A549 (cell line): ENCODE data around the gene CYP3A4. TPM values are rescaled to one million over a fixed set of nuclear protein-coding genes. Genes with fewer than 3 reads are reported as not detected.
A peak's percentile ranks its signal among the peaks of the same experiment; 100 is the strongest.

Experiments used
- ATAC-seq, 2 experiments: fragments of 200-7000 bp in 1 of 2; fragments of >200 bp in 1 of 2; cut with Nextera tagmentation in 1 of 2; cut with Tn5 transposase in 1 of 2; 3 replicates each; pipeline versions ENCODE4 v1.8.0 to v1.9.1; 2018 to 2020; ENCODE audit warnings: mild to moderate bottlenecking in 1 of 2, moderate library complexity in 1 of 2
- CTCF ChIA-PET: fragments of 300-600 bp; sonication (Branson Sonifier 250); formaldehyde crosslinking; extraction: SDS; loops from one replicate; lab custom pipeline; 2021; ENCODE audit warnings: antibody characterized with exemption, inconsistent platforms; lab: Yijun Ruan, JAX
- POLR2A ChIA-PET: fragments of 350-600 bp; formaldehyde crosslinking; extraction: SDS; loops from one replicate; lab custom pipeline; 2021; ENCODE audit warnings: antibody characterized with exemption, inconsistent platforms; lab: Yijun Ruan, JAX
- DNase-seq, 2 experiments: peaks; one replicate each; pipeline versions ENCODE4 v3.0.0 to v3.0.0-alpha.2; 2011 to 2016; ENCODE audit warnings: low read depth in 1 of 2, low spot score in 1 of 2
- FAIRE-seq: peaks from 2 replicates; lab custom pipeline; 2011; peaks lifted over from hg19 to GRCh38; lab: Jason Lieb, UNC
- H3K27ac ChIP-seq, 2 experiments: fragments of >200 bp; sonication (Bioruptor Twin); formaldehyde crosslinking; 3 replicates each; pipeline ENCODE4 v1.5.1; 2016 to 2017
- H3K4me1 ChIP-seq: fragments of >200 bp; sonication (Bioruptor Twin); formaldehyde crosslinking; 3 replicates; pipeline ENCODE4 v1.6.1; 2016
- H3K4me2 ChIP-seq: fragments of >200 bp; sonication (Bioruptor Twin); formaldehyde crosslinking; 3 replicates; pipeline ENCODE4 v1.6.1; 2016
- H3K4me3 ChIP-seq: fragments of >200 bp; sonication (Bioruptor Twin); formaldehyde crosslinking; 3 replicates; pipeline ENCODE4 v1.5.1; 2016
- H3K9me3 ChIP-seq: fragments of >200 bp; sonication (Bioruptor Twin); formaldehyde crosslinking; 3 replicates; pipeline ENCODE4 v1.6.1; 2016
- ATOH8 ChIP-seq: fragments of 250-450 bp; sonication (Bioruptor Pico); IDR thresholded peaks from 2 replicates; pipeline ENCODE4 v1.5.0; 2020; ENCODE audit warnings: low read depth, mild to moderate bottlenecking, moderate library complexity
- BHLHE40 ChIP-seq: IDR thresholded peaks from 2 replicates; pipeline ENCODE4 v1.6.1; 2012; ENCODE audit warnings: low read depth, low read length, inconsistent platforms
- CBX2 ChIP-seq: fragments of 200-600 bp; sonication (generic); IDR thresholded peaks from 2 replicates; pipeline ENCODE4 v1.6.1; 2016; ENCODE audit warnings: low read depth, mild to moderate bottlenecking, borderline replicate concordance
- EHF ChIP-seq: fragments of 250-450 bp; sonication (Bioruptor Pico); IDR thresholded peaks from 2 replicates; pipeline ENCODE4 v1.5.0; 2020; ENCODE audit warnings: mild to moderate bottlenecking
- FOXS1 ChIP-seq: fragments of 250-450 bp; sonication (Bioruptor Pico); IDR thresholded peaks from 2 replicates; pipeline ENCODE4 v1.5.0; 2020; ENCODE audit warnings: mild to moderate bottlenecking, moderate library complexity
- HES2 ChIP-seq: fragments of >200 bp; sonication (Bioruptor Twin); formaldehyde crosslinking; IDR thresholded peaks from 2 replicates; pipeline ENCODE4 v1.6.1; 2016
- HMGXB4 ChIP-seq: fragments of 250-450 bp; sonication (Bioruptor Pico); IDR thresholded peaks from 2 replicates; pipeline ENCODE4 v1.5.0; 2021; ENCODE audit warnings: mild to moderate bottlenecking, moderate library complexity, borderline replicate concordance
- HOXB13 ChIP-seq: fragments of 250-450 bp; sonication (Bioruptor Pico); IDR thresholded peaks from 2 replicates; pipeline ENCODE4 v1.5.0; 2020; ENCODE audit warnings: low read depth, mild to moderate bottlenecking, moderate library complexity
- HOXB5 ChIP-seq: fragments of 250-450 bp; sonication (Bioruptor Pico); IDR thresholded peaks from 2 replicates; pipeline ENCODE4 v1.5.0; 2020; ENCODE audit warnings: mild to moderate bottlenecking, moderate library complexity
- JUN ChIP-seq, 2 experiments: fragments of >200 bp; sonication (Bioruptor Twin); formaldehyde crosslinking; IDR thresholded peaks; 2 replicates in 1 of 2; 3 replicates in 1 of 2; pipeline ENCODE4 v1.6.1; 2016 to 2017
- JUNB ChIP-seq: fragments of >200 bp; sonication (Bioruptor Twin); formaldehyde crosslinking; IDR thresholded peaks from 2 replicates; pipeline ENCODE4 v1.6.1; 2016
- KDM5A ChIP-seq: fragments of 200-600 bp; sonication (generic); IDR thresholded peaks from 2 replicates; pipeline ENCODE4 v1.6.1; 2016; ENCODE audit warnings: antibody characterized with exemption, mild to moderate bottlenecking
- MAFK ChIP-seq: fragments of 450-650 bp; IDR thresholded peaks from 2 replicates; pipeline ENCODE4 v1.6.1; 2014; ENCODE audit not compliant: partially characterized antibody
- MAX ChIP-seq: IDR thresholded peaks from 2 replicates; pipeline ENCODE4 v1.6.1; 2012
- MAZ ChIP-seq: fragments of 150-350 bp; IDR thresholded peaks from 2 replicates; pipeline ENCODE4 v1.6.1; 2014; ENCODE audit warnings: antibody characterized with exemption, low read depth, low read length, borderline replicate concordance
- MYC ChIP-seq: IDR thresholded peaks from 2 replicates; pipeline ENCODE4 v1.6.1; 2012; ENCODE audit warnings: mild to moderate bottlenecking, inconsistent platforms, low read length, improper control_type of control experiment, borderline replicate concordance
- NFE2L2 ChIP-seq: fragments of 150-350 bp; conservative IDR thresholded peaks from 2 replicates; pipeline ENCODE4 v1.6.1; 2014; ENCODE audit warnings: low read length
- NPAS2 ChIP-seq: fragments of 250-450 bp; sonication (Bioruptor Pico); IDR thresholded peaks from 2 replicates; pipeline ENCODE4 v1.8.0; 2022; ENCODE audit warnings: mild to moderate bottlenecking, moderate library complexity, borderline replicate concordance
- NR3C1 ChIP-seq: fragments of >200 bp; sonication (Bioruptor Twin); formaldehyde crosslinking; IDR thresholded peaks from 3 replicates; pipeline ENCODE4 v1.6.1; 2017
- PBX3 ChIP-seq: IDR thresholded peaks from 2 replicates; pipeline ENCODE4 v1.6.1; 2012
- PHF8 ChIP-seq: fragments of 200-600 bp; sonication (generic); IDR thresholded peaks from 2 replicates; pipeline ENCODE4 v1.6.1; 2016; ENCODE audit warnings: low read depth, mild to moderate bottlenecking, antibody characterized with exemption, moderate library complexity, borderline replicate concordance
- RARB ChIP-seq: fragments of 250-450 bp; sonication (Bioruptor Pico); IDR thresholded peaks from 2 replicates; pipeline ENCODE4 v1.8.0; 2021; ENCODE audit warnings: mild to moderate bottlenecking, moderate library complexity
- SMC3 ChIP-seq: fragments of >200 bp; sonication (Bioruptor Twin); formaldehyde crosslinking; IDR thresholded peaks from 3 replicates; pipeline ENCODE4 v1.6.1; 2018; ENCODE audit warnings: inconsistent platforms
- SREBF2 ChIP-seq: fragments of 450-650 bp; IDR thresholded peaks from 2 replicates; pipeline ENCODE4 v1.6.1; 2014; ENCODE audit warnings: mild to moderate bottlenecking, moderate library complexity
- TP53 ChIP-seq: fragments of 250-450 bp; sonication (Bioruptor Pico); IDR thresholded peaks from 2 replicates; pipeline ENCODE4 v1.5.0; 2021; ENCODE audit warnings: mild to moderate bottlenecking, moderate library complexity
- USF2 ChIP-seq: fragments of 450-650 bp; IDR thresholded peaks from 2 replicates; pipeline ENCODE4 v1.6.1; 2014; ENCODE audit warnings: antibody characterized with exemption
- ZNF302 ChIP-seq: fragments of 250-450 bp; sonication (Bioruptor Pico); IDR thresholded peaks from 2 replicates; pipeline ENCODE4 v1.9.0; 2021; ENCODE audit warnings: inconsistent platforms, mild to moderate bottlenecking, moderate library complexity
- ZSCAN20 ChIP-seq: fragments of 250-450 bp; sonication (Bioruptor Pico); IDR thresholded peaks from 2 replicates; pipeline ENCODE4 v1.8.0; 2022; ENCODE audit warnings: mild to moderate bottlenecking, moderate library complexity
- WGBS: methylation state at CpG from one replicate; pipeline ENCODE4 v1.1.6; 2017; ENCODE audit errors: missing lambda C conversion rate; 5-methylcytosine and 5-hydroxymethylcytosine counted together
- polyA plus RNA-seq, 4 experiments: library from polyadenylated mRNA; depleted of rRNA in 3 of 4; stranded (reverse); fragments of >200 nt; fragmentation: RNase III in 1 of 4; extraction: RNeasy Plus Mini Kit Qiagen cat#74134 plus additional on column Dnase treatment in 1 of 4; gene quantifications; 2 replicates in 3 of 4; 3 replicates in 1 of 4; pipeline ENCODE4 v1.2.3, GENCODE V29; 2011 to 2017

The CYP3A4 gene
- polyA plus RNA-seq, 2 of the 4 experiments (the other 2 are of a cell fraction): 0.03 TPM; not detected in 1

GRCh38 chr7:99831595-99831994 is 47.6 kb upstream of the CYP3A4 start:
- POLR2A ChIA-PET: no interaction called here
- Histone ChIP-seq H3K4me2 (no peak overlapping the region), H3K4me1 (peaks cover 5% of the 10 kb centered on the region; the same call in 2 of the 3 replicates), H3K27ac (no peak overlapping the region), H3K4me3 (no peak overlapping the region), H3K9me3 (no peaks in the 10 kb centered on the region)
- no peak for TF ChIP-seq USF2
- 0 out of 2 replicates have a peak, but pooled peaks have one; percentile 14 for TF ChIP-seq NFE2L2
- FAIRE-seq (no peak), DNase-seq (no peak), ATAC-seq (no peak)
- CTCF ChIA-PET: interaction anchor here (1.0 to 1.9 kb wide), 2 partner anchors 9 to 11 kb away, joined by 3 to 4 read pairs; no protein-coding TSS in a partner anchor

GRCh38 chr7:99829524-99830160 is 45.7 kb upstream of the CYP3A4 start:
- H3K4me1 ChIP-seq: peaks cover 5% of the 10 kb centered on the region; the same call in 2 of the 3 replicates
- DNase-seq (no peak), FAIRE-seq (no peak)
- CTCF ChIA-PET: interaction anchor here (0.8 to 1.3 kb wide), 2 partner anchors 89 to 120 kb away, joined by 3 read pairs; no protein-coding TSS in a partner anchor
- TF ChIP-seq SREBF2 (no peak), MYC (no peak), JUNB (no peak), KDM5A (no peak), SMC3 (no peak), MAX (no peak), HMGXB4 (CRISPR knock-in tag) (no peak), ATOH8 (CRISPR knock-in tag) (no peak), USF2 (no peak), HOXB5 (no peak), JUN (IDR thresholded peaks at IDR 0.05) (no peak), RARB (CRISPR knock-in tag) (no peak), NPAS2 (CRISPR knock-in tag) (no peak), HOXB13 (no peak)
- TF ChIP-seq, all 56 proteins: peak for 0
- no peaks in the 10 kb centered on the region for H3K9me3 ChIP-seq
- H3K4me3 ChIP-seq: no peak overlapping the region
- POLR2A ChIA-PET: no interaction called here
- no peak for ATAC-seq
- peak overlapping the region; percentile 16; the same call in 1 of the 3 replicates for H3K4me2 ChIP-seq
- peak overlapping the region in 1 of 2 experiments; percentile 16; a peak in 1 of 6 replicates for H3K27ac ChIP-seq
- WGBS: 87% methylated on average over 1 of the region's 1 CpG

GRCh38 chr7:99828811-99829210 is 44.8 kb upstream of the CYP3A4 start:
- FAIRE-seq (peak; percentile 39), ATAC-seq (no peak), DNase-seq (no peak)
- Histone ChIP-seq H3K9me3 (no peaks in the 10 kb centered on the region), H3K4me2 (no peak overlapping the region; the same call in 2 of the 3 replicates), H3K4me3 (no peak overlapping the region), H3K27ac (peak overlapping the region in 1 of 2 experiments; percentile 13; a peak in 1 of 6 replicates), H3K4me1 (peaks cover 5% of the 10 kb centered on the region; the same call in 2 of the 3 replicates)
- ChIA-PET POLR2A (no interaction called here), CTCF (interaction anchor here (1.2 kb wide), 1 partner anchor 12 kb away, joined by 3 read pairs; no protein-coding TSS in a partner anchor)
- TF ChIP-seq NR3C1: no peak
- TF ChIP-seq ZSCAN20 (CRISPR knock-in tag): no peak
- TF ChIP-seq ZNF302 (CRISPR knock-in tag): no peak
- TF ChIP-seq TP53 (CRISPR knock-in tag): no peak
- TF ChIP-seq FOXS1 (CRISPR knock-in tag): no peak
- no peak for TF ChIP-seq MAZ
- no peak for TF ChIP-seq PBX3
- no peak for TF ChIP-seq EHF
- no peak for TF ChIP-seq JUNB
- no peak for TF ChIP-seq BHLHE40
- TF ChIP-seq MAFK: no peak
- TF ChIP-seq HES2: no peak
- TF ChIP-seq USF2: no peak
- TF ChIP-seq PHF8: no peak
- TF ChIP-seq CBX2: no peak
